ENCODE results near the gene UBE2O. TPM values are rescaled to one million over a fixed set of nuclear protein-coding genes. Genes with fewer than 3 reads are reported as not detected.

UBE2O gene
- polyA plus RNA-seq (ENCODE audit: insufficient read depth in 1 of 5, insufficient read length in 5 of 5, low replicate concordance in 1 of 5) = 10 to 100 TPM; 21.0 to 28.6 (median 22.3) TPM
- long read RNA-seq, donor 1 = 0 reads
- long read RNA-seq, donor 2 = 0 reads
- long read RNA-seq, donor 3, full-length matches to known transcripts = 1 of 1 reads
- long read RNA-seq, donor 3, partial matches to known transcripts = 0 of 1 reads
- long read RNA-seq, donor 3, other reads (novel, unspliced or antisense) = 0 of 1 reads
- long read RNA-seq, donor 4, partial matches to known transcripts = 12 of 12 reads
- long read RNA-seq, donor 4, other reads (novel, unspliced or antisense) = 0 of 12 reads
- long read RNA-seq, donor 5 = 0 reads
- long read RNA-seq, donor 6, full-length matches to known transcripts = 1 of 1 reads
- long read RNA-seq, donor 6, partial matches to known transcripts = 0 of 1 reads
- long read RNA-seq, donor 6, other reads (novel, unspliced or antisense) = 0 of 1 reads
- long read RNA-seq, donor 7 = 0 reads
- long read RNA-seq, donor 8 = 0 reads

DNA sequence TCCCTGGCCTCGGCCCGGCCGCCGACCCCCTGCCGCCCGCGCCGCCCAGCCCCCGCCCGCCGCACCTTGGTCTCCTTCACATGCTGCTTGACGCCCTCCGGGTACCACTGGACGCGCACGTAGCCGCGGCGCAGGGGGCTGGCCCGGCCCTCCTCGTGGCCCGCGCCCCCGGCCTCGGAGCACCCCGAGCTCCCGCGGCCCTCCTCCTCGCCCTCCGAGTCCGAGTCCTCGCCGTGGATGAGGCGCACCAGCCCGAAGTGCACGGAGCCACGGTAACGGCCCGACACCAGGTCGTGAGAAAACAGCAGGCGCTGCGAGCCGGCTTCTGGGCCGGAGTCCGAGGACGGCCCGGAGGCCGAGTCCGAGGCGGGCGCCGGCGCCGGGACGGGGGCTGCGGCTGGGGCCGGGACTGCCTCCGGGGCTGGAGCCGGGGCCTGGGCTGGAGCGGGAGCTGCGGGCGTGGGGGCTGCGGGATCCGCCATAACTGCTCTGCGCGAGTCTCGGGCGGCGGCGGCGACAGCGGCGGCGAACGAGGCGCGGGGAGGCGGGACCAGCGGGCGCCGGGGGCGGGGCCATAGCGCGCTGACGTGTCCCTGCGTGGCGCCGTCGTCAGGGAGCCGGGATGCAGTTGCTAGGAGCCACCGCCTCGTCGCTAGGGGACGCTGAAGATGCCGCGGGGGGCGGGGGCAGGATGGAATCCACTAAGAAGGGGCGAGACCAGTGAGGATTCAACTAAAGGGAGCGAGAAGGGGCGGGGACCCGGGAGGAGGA lies at the start of gene UBE2O:
TSS of gene UBE2O (minus strand) at position 493 of the 771 bp plus-strand sequence. CDS start at position 482, 11 bp downstream.
- peak; percentile 76 to 79 for DNase-seq

DNA sequence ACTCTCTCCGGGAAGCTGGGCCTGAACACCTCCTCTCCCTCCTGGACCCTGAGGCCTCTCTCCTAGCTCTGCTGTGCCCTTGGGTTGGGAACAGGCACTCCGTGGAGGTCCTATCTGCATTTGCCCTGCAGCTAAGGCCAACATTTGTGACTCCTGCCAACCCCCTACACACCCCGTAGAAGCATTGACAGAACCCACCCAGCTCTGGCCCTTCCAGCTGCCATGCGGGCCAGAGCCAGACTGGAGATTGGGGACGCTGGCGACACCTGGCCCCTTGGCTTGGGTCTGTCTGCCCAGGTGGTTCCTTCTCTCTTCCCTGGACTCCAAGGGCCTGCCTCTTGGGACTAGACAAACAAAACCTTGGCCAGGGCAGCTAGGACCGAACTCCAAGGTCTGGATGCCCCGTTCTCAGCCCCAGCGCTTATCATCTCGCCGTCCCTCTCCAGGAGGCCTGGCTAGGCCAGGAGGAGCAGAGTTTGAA lies 48.9 kb upstream of the UBE2O start:
- DNase-seq = no peak

DNA sequence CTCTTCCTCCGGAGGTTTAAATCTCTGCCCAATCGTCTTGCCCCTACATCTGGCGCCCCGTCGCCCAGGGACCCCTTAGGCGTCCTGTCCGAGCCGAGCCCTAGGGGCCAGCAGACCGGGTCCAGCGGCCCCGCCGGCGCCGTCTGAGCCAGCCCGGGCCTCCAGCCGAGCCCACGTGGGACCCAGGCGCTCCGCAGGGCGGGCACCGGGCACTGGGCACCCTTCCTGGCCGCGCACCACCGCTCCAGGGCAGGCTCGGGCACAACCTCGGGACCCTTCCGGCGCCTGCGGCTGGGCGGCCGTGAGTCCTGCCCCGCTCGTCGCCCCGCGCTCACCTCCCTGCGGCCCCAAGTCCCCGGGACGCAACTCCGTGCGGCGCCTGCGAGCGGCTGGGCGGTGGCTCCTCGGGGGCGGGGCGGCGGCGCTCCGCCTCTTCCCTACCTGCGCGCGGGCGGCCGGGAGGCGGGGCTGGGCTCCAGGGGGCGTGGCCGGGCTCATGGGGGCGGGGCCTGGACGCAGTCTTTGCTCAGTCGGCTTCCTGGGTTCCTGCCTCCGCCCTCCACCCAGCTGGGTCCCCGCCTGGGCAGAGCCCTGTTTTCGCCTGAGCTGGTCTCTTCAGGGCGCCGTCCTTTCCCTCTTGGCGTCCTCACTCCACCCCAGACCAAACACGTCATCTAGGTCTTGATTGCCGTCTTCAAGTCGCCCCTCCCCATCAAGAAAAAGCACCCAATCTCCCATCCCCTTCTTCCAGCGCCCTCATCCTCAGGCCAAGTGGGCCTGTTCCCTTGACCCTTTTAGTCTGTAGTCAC lies 48.3 kb upstream of the UBE2O start, which contains the start of gene RHBDF2:
TSS of gene RHBDF2 (minus strand) at position 406 of the 809 bp plus-strand sequence. CDS start 19,899 bp downstream, outside the sequence.
- peak; percentile 70 to 75 for DNase-seq

DNA sequence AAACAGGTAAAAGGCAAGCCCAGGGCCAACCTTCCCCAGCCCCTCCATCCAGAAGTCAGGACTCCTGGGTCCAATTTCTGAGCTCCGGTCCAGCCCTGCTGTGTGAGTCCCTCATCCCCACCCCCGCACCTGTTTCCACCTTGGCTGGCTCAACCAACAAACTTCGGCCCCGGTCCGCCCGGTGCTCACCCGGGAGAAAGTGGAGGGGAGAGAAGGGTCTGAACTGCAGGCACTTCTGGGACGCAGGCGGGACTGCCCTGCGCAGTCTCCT lies 47.7 kb upstream of the UBE2O start:
- no peak for DNase-seq

DNA sequence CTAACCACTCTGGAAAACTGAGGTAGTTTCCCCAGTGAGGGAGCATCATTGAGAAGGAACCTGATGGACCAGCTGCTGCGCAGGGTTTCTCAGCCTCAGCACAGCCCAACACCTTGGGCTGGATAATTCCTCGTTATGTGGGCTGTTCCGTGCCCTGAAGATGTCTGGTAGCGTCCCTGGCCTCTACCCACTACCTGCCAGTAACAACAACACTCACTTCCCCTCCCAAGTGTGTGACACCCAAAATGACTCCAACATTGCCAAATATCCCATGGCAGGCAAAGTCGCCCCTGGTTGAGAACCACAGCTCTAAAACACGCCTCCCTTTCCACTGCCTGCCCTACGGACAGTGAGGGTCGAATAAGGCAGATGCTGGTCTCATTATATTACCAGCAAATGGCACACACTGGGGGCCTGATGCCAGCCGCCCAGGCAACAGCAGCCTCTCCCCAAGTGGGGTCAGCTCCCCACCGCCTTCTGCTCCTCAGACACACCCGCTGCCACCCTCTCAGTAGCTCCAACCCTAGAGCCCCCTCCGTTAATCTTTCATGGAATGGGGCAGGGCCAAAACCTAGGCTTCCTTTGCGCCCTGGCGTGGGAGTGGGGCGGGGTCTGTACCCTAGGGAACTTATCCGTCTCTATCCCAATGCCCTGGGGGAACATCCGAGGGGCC lies 47.3 kb upstream of the UBE2O start:
- no peak for DNase-seq

DNA sequence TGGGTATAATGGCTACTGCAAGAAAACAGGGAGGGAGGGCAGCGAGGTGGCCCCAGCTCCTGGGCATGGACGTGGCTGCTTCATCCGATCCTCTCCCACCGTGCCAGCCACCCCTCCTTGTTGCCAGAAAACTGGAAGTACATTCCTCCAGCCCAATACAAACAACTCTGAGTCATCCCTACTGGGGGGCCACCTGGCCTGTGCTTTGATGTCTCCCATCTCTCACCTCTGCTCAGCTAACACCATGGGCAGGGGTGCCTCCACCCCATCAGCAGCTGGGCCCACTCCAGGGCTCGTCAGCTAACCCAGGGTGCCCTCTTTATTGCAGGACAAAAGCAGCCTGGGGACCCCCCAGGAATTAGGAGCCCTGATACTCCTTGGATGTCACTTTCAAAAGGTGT lies 46.3 kb upstream of the UBE2O start:
- DNase-seq = no peak

DNA sequence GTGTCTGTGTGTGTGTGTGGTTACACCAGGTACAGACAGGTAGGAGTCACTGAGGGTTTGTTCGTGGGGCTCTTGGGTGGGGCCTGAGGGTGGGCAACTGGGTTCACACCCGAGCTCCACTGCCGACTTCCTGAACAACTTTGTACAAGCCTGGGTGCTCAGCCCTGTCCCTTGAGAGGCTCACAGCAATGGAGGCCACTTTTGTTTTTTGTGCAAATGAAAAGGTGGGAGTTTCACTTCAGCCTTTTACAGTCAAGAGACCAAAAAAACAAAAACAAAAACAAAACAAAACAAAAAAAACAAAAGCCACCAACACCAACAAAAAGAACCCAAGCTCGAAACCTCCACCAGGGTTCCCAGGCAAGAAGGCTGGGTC lies 45.9 kb upstream of the UBE2O start:
- no peak for DNase-seq

DNA sequence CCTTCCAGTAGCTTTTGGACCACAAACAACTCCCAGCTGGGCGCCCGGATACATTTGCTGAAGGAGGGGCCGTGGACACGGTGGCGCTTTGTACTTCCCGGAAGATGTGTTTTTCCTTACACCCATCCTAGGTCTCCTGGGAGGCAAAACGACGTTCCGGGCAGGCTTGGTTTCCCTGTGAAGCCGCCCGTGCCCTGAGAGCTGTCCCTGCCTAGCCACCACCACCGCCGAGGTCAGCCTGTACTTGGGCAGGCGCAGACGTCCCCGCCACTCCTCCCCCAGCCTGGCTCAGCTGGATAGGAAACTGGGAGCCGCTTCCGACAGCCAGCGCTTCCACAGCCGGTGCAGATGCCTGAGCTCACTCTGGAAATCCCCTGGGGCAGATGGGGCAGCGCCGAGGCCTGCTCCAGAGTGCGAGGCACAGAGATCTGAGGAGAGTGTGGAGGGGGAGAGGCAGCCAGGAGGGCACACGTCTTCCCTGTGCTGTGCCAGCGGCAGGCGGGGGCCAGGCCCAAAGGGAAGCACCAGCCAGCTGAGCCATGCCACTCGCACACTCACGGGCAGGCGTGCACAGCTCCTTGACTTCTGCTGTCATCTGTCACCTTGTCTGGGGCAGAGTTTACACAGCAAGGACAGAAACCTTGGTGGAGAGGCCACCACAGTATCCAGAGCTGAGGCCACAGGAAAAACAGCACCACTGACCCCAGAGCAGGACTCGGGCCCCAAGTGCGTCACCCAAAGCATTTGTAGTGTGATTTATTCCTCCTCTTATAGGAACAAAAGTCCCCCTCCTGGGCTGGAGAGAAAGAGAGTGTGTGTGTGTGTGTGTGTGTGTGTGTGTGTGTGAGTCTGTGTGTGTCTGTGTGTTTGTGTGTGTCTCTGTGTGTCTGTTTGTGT lies 45.3 kb upstream of the UBE2O start:
- DNase-seq = no peak

DNA sequence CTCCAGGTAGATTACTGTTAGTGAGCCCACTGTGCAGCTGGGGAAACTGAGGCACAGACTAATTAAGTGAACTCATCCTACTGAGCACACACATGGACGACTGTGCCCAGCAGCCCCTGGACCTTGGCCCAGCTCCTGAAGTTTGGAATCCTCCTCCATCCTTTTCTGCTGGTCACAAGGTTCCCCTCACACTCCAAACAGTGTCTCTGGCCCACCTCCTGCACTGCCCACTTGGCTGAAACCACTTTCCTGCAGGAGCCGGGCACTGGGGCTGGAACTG lies 44.7 kb upstream of the UBE2O start:
- no peak for DNase-seq

DNA sequence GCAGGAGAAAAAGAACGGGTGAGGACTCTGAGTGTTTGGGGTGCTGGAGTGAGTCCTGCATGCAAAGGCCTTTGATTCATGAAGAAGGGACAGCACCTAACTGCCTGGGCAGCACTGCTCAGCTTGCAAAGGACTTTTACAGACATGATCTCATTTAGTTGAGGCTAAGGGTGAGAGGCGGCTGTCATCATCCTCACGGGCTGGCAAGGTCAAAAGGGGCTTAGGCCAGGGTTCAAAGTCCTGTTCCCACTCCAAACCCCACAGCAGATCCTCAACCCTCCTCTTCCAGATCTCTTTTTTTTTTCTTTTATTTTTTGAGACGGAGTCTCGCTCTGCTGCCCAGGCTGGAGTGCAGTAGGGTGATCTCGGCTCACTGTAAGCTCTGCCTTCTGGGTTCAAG lies 43.5 kb upstream of the UBE2O start:
- no peak for DNase-seq

DNA sequence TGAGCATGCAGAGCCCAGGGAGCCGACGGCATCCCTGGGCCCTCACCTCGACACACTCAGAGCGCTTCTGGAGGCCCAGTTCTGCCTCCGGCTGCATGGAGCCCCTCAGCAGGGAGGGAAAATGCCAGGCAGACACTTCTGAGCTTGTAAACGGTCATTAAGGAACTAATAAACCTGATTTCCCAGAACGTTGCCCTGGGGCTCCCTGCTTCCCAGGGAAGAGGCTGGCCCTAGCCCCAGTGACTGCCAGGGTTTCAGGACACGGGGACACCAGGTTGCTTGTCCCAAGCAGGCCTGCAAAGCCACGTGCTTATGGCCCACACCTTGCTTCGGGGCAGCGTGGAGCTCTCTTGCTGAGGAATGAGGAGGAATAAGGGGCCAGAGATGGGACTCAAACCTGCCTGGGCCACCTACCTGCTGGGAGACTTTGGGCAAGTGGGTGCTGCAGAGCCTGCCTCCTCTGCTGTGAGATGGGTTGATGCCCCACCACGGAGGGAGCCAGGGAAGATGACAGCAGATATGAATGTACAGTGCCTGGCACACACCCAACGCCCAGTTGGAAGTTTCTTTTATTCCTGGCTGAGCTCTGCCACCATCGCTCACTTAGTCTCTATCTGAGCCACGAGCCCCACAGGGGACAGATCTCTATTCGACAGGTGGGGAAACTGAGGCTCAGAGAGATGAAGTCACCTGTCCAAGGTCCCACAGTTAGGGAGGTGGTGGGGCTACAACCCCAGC lies 42.9 kb upstream of the UBE2O start:
- no peak for DNase-seq

DNA sequence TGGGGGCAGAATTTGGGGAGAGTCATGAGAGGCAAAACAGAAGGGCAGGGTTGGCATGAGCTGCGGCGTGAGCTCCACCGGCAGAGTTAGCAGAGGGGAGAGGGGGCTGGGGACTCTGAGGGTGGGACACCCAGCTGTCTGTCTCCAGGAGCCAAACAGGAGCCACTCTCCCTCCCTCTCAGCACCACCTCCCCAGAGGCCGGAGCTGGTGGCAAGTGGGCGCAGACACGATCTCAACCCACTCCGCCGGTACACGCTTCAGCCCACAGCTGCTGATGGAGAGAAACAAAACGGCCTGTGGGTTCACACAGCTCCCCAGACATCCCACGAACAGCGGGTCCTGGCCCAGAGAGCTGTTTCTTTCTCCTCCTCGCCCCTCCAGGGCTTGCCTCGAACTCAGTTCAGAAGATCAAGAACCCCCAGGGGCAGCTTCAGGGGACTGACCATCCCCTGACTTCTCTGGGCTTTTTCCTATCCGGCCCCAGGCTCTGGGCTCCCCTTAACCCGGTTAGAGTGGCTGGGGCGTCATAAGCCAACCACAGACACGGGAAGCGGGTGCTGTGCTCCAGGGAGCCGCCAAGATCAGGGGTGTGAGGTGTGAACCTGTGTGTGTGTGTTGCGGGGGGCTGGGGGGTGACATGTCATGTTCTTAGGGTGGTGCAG lies 40.7 kb upstream of the UBE2O start:
- DNase-seq = no peak

DNA sequence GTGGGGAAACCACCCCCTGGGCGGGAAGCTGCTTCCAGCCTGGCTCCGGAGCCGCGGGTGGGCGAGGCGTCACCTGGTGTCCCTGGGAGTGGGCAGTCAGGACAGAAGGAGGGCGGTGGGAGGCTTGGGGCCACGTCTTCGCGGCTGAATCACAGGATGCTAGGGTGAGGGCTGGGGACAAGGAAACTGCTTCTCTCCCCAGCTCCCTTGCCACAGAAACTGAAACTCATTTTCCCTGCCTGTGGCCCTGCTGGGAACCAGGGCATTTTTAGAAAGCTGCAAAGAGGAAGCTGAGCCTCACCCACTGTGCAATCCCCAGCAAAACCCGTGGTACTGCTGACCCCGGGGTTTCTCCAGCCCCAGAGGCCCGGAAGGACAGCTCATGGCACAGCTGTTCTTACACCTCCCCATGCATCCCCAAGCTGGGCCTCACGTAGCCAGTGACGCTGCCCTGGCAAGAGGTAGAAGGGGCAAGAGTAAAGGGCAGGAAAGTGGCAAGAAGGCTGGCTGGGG lies 40.1 kb upstream of the UBE2O start:
- DNase-seq = no peak

DNA sequence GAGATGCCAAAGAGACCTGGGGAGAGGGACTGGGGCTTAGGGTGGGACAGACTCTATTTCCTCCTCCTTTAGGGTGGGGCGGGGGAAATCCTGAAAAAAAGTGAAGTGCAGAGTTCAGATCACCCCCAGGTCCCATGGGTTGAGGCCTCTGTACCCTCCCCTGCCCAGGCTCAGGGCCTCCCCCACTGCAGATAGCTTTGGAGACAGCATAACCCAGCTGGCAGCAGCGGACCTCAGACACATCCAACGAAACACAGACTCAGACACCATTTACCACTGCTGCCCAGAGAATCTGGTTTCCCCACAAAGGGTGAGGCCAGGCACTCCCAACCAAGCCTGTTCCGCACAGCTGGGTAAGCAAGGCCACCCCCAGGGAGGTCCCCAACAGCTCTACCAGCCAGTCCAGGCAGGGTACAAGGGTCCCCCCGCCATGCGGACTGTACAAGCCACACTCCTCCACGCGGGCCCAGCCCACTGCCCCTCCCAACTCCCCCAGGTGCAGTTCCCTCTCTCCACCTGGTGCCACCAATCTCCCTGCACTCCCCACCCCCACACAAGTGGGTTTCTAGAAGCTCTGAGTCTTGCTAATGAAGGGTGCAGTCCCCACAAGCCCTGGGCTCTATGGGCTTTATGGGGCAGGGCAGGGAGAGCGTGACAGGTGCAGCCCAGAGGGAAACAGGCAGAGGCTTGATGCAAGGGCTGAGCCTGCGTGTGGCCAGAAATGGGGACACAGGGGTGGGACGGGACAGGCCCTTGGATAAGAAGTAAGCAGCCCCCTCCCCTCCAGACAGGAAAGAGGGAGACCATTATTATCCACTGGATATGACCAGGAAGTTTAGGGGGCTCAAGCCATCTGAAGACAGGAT lies 39.4 kb upstream of the UBE2O start:
- no peak for DNase-seq

DNA sequence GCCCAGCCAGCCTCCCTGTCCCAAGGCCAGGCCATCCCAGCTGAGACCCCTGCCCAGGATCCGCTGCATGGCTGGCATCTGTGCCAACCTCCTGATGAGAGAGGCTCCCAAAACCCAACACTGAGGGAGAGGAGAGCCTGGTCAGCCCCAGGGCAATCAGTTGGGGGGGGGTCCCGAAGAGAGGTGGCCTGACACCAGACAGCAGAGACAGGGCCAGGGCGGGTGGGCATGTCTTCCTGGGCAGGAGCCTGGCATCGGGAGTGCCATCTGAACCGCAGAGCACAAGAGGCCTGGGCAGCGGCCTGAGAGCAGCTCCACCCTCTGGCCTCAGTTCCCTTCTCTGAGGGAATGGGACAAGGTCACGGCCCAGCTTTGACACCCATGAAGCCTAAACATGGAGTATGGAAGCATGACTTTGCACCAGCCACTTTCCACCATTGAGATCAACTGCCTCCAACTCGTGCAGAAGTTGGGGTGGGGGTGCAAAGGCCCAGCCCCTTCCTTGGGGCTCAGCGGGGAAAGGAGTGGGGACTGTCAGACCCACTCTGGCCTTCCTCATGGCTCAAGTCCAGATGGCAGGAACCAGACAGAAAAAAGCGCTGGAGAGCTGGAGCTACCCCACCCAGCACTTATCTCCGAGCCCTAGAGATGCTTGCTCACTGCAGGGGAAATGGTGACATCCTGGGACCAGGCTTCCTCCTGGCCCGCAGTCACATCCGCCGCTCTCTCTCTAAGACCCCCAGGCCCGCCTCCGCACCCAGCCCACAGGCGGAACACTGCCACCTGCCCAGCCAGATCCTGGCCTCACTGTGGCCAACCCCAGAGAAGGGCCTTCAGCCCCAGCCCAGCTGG lies 38.5 kb upstream of the UBE2O start:
- no peak for DNase-seq

DNA sequence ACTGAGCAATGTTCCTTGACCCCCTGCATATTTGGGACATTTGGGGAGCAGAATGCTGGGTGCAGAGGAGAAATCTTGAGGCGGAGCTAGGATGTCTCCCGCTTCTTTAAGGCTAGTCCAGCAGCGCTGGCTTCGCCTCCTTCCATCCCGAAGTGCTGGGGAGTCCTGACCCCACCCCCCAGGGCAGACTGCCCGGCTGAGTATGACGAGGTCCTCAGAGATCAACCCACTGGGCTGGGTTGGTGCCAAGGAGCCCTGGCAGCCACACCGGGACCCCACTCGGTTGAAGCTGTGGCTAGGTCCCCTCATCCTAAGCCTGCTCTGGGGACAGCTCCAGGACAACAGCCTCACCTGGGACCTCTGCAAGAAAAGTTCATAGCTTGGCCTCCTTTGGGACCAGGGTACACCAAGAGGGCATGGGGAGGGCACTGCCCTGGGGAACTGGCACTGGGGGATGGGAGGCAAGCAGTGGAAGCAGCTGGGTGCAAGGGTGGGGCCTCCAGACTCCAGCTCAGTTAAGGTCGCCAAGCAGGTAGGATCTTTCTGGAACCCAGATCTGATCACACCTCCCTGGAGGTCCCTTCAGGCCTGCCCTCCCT lies 37.3 kb upstream of the UBE2O start:
- no peak for DNase-seq
